Neuronal stem cell (in vitro differentiated cells): ENCODE results near the gene ACAD9.

ENCODE experiments used
- DNase-seq: peaks from one replicate; pipeline ENCODE4 v3.0.0-alpha.2; 2013; ENCODE audit warnings: low spot score
- H2AFZ ChIP-seq: one replicate; pipeline ENCODE4 v1.6.1; 2013; ENCODE audit warnings: mild to moderate bottlenecking, low read length, inconsistent platforms
- H2AK5ac ChIP-seq: 2 replicates; pipeline ENCODE4 v1.6.1; 2013; ENCODE audit warnings: low read depth, mild to moderate bottlenecking, inconsistent platforms, low read length, moderate library complexity, mixed read lengths
- H2BK120ac ChIP-seq: 2 replicates; pipeline ENCODE4 v1.6.1; 2013; ENCODE audit warnings: low read depth, mild to moderate bottlenecking, inconsistent platforms, low read length, moderate library complexity, mixed read lengths
- H2BK12ac ChIP-seq: one replicate; pipeline ENCODE4 v1.6.1; 2013; ENCODE audit warnings: low read length, inconsistent platforms
- H2BK15ac ChIP-seq: 2 replicates; pipeline ENCODE4 v1.6.1; 2013; ENCODE audit warnings: mild to moderate bottlenecking, low read length, inconsistent platforms, mixed read lengths
- H2BK5ac ChIP-seq: one replicate; pipeline ENCODE4 v1.6.1; 2013; ENCODE audit warnings: inconsistent platforms, mild to moderate bottlenecking, low read length, moderate library complexity
- H3K14ac ChIP-seq: one replicate; pipeline ENCODE4 v1.6.1; 2013; ENCODE audit warnings: low read length, inconsistent platforms
- H3K18ac ChIP-seq: 2 replicates; pipeline ENCODE4 v1.6.1; 2013; ENCODE audit warnings: low read length, inconsistent platforms
- H3K23ac ChIP-seq: 2 replicates; pipeline ENCODE4 v1.6.1; 2013; ENCODE audit warnings: low read depth, mild to moderate bottlenecking, mixed read lengths, low read length, inconsistent platforms; ENCODE audit not compliant: poor library complexity
- H3K27ac ChIP-seq: replicated peaks from 3 replicates; pipeline ENCODE4 v1.5.1; 2013; ENCODE audit warnings: low read length, inconsistent platforms
- H3K27me3 ChIP-seq, 3 experiments: 2 replicates each; pipeline ENCODE4 v1.6.1; 2013; ENCODE audit warnings: low read length in 3 of 3, mild to moderate bottlenecking in 2 of 3, inconsistent platforms in 1 of 3, low read depth in 1 of 3, mixed read lengths in 1 of 3, moderate library complexity in 1 of 3; ENCODE audit not compliant: control insufficient read depth in 3 of 3, insufficient read depth in 3 of 3
- H3K36me3 ChIP-seq, 2 donors: replicated peaks in 1 of 2; 2 replicates each; pipeline ENCODE4 v1.6.1; 2013; ENCODE audit warnings: low read length in 2 of 2; ENCODE audit not compliant: control insufficient read depth in 2 of 2, insufficient read depth in 2 of 2
- H3K4ac ChIP-seq: 2 replicates; pipeline ENCODE4 v1.6.1; 2013; ENCODE audit warnings: inconsistent platforms, mild to moderate bottlenecking, low read length, moderate library complexity
- H3K4me1 ChIP-seq, 2 donors: 1 replicate in 1 of 2; 2 replicates in 1 of 2; pipeline ENCODE4 v1.6.1; 2013; ENCODE audit warnings: low read length in 2 of 2, low read depth in 1 of 2; ENCODE audit not compliant: control insufficient read depth in 2 of 2, insufficient read depth in 1 of 2
- H3K4me2 ChIP-seq: one replicate; pipeline ENCODE4 v1.6.1; 2013; ENCODE audit warnings: mild to moderate bottlenecking, low read length, inconsistent platforms; ENCODE audit not compliant: insufficient read depth, poor library complexity, severe bottlenecking
- H3K4me3 ChIP-seq, 2 donors: 2 replicates each; pipeline ENCODE4 v1.5.1; 2013; ENCODE audit warnings: low read length in 2 of 2, mild to moderate bottlenecking in 2 of 2, inconsistent platforms in 1 of 2, moderate library complexity in 1 of 2
- H3K79me1 ChIP-seq: one replicate; pipeline ENCODE4 v1.6.1; 2013; ENCODE audit warnings: low read depth, mild to moderate bottlenecking, inconsistent platforms, low read length, moderate library complexity
- H3K9ac ChIP-seq: one replicate; pipeline ENCODE4 v1.6.1; 2013; ENCODE audit warnings: mild to moderate bottlenecking, low read depth, low read length, inconsistent platforms; ENCODE audit not compliant: poor library complexity
- H3K9me3 ChIP-seq, 2 donors: replicated peaks in 1 of 2; 2 replicates each; pipeline versions ENCODE3 to v1.6.1; 2013; ENCODE audit warnings: low read length in 2 of 2, mild to moderate bottlenecking in 2 of 2, inconsistent platforms in 1 of 2, low read depth in 1 of 2, mixed read lengths in 1 of 2, moderate library complexity in 1 of 2; ENCODE audit not compliant: control insufficient read depth in 2 of 2, insufficient read depth in 1 of 2
- H4K8ac ChIP-seq: one replicate; pipeline ENCODE4 v1.6.1; 2013; ENCODE audit warnings: low read depth, mild to moderate bottlenecking, inconsistent platforms, low read length, moderate library complexity
- H4K91ac ChIP-seq: one replicate; pipeline ENCODE4 v1.6.1; 2013; ENCODE audit warnings: low read length, low read depth, mild to moderate bottlenecking, inconsistent platforms; ENCODE audit not compliant: poor library complexity
- WGBS, 2 donors: extraction: QIAGEN DNeasy Blood & Tissue Kit; methylation state at CpG; one replicate each; pipeline ENCODE4 v1.1.7; 2013; ENCODE audit warnings: missing lambda C conversion rate in 2 of 2, mixed read lengths in 1 of 2; ENCODE audit not compliant: insufficient read length in 2 of 2, insufficient replicate concordance in 1 of 2; ENCODE audit errors: extremely low coverage in 2 of 2; 5-methylcytosine and 5-hydroxymethylcytosine counted together

Gene ACAD9

GRCh38 chr3:128867200-128868125 is 12.0 kb upstream of the ACAD9 start:
- WGBS, 2 donors = no CpG with 5 or more reads among the region's 4 CpGs
- peak overlapping the region; percentile 15 for H2AK5ac ChIP-seq
- H2BK120ac ChIP-seq = no peak overlapping the region
- DNase-seq = no peak
- no peaks in the 10 kb centered on the region for H3K27me3 ChIP-seq
- H3K14ac ChIP-seq = no peak overlapping the region
- no peak overlapping the region for H4K8ac ChIP-seq
- no peak overlapping the region for H4K91ac ChIP-seq
- peak overlapping the region; percentile 17 for H3K9ac ChIP-seq
- H3K4me3 ChIP-seq = no peak overlapping the region
- no peak overlapping the region for H3K27ac ChIP-seq
- H3K4me2 ChIP-seq = no peak overlapping the region
- H2BK15ac ChIP-seq = peak overlapping the region; percentile 27
- H3K9me3 ChIP-seq = peaks cover 0 to 2% of the 10 kb centered on the region in 2 donors
- H2BK5ac ChIP-seq = no peak overlapping the region
- no peak overlapping the region for H3K23ac ChIP-seq
- no peaks in the 10 kb centered on the region for H3K79me1 ChIP-seq
- no peak overlapping the region for H3K4ac ChIP-seq
- H3K4me1 ChIP-seq = peaks cover 7 to 12% of the 10 kb centered on the region in 2 donors
- no peaks in the 10 kb centered on the region for H3K36me3 ChIP-seq
- H2BK12ac ChIP-seq = no peak overlapping the region
- H3K18ac ChIP-seq = no peak overlapping the region
- H2AFZ ChIP-seq = no peak overlapping the region

GRCh38 chr3:128870347-128870746 is 9.1 kb upstream of the ACAD9 start:
- Histone ChIP-seq H3K79me1 (no peaks in the 10 kb centered on the region), H3K9me3 (peaks cover 0 to 2% of the 10 kb centered on the region in 2 donors), H4K8ac (no peak overlapping the region), H4K91ac (no peak overlapping the region), H2AK5ac (no peak overlapping the region), H2AFZ (no peak overlapping the region), H3K4me1 (peaks cover 0 to 3% of the 10 kb centered on the region in 2 donors), H3K18ac (no peak overlapping the region), H2BK12ac (no peak overlapping the region), H2BK5ac (no peak overlapping the region), H2BK15ac (no peak overlapping the region), H3K4me3 (peak overlapping the region in 1 of 2 donors; percentile 57), H3K14ac (no peak overlapping the region), H3K4ac (no peak overlapping the region), H2BK120ac (no peak overlapping the region), H3K36me3 (no peaks in the 10 kb centered on the region), H3K23ac (no peak overlapping the region), H3K4me2 (no peak overlapping the region), H3K27ac (no peak overlapping the region), H3K27me3 (no peaks in the 10 kb centered on the region), H3K9ac (no peak overlapping the region)
- WGBS, 2 donors = no CpG with 5 or more reads among the region's 4 CpGs
- no peak for DNase-seq

GRCh38 chr3:128872282-128872681 is 7.1 kb upstream of the ACAD9 start:
- Histone ChIP-seq H2BK5ac (no peak overlapping the region), H3K4me1 (no peaks in the 10 kb centered on the region), H3K14ac (no peak overlapping the region), H3K9ac (no peak overlapping the region), H3K4me3 (no peak overlapping the region), H2AK5ac (peak overlapping the region; percentile 29), H3K9me3 (peaks cover 0 to 2% of the 10 kb centered on the region in 2 donors), H2AFZ (no peak overlapping the region), H4K8ac (no peak overlapping the region), H2BK15ac (no peak overlapping the region), H3K27me3 (no peaks in the 10 kb centered on the region), H3K27ac (no peak overlapping the region), H3K4me2 (no peak overlapping the region), H2BK12ac (no peak overlapping the region), H3K18ac (no peak overlapping the region), H4K91ac (no peak overlapping the region), H3K36me3 (peaks cover 0 to 1% of the 10 kb centered on the region in 2 donors), H3K4ac (no peak overlapping the region), H2BK120ac (no peak overlapping the region), H3K79me1 (no peaks in the 10 kb centered on the region), H3K23ac (no peak overlapping the region)
- no CpG with 5 or more reads among the region's 4 CpGs for WGBS, 2 donors
- no peak for DNase-seq

- Histone ChIP-seq H2BK15ac (no peak overlapping the region), H4K91ac (no peak overlapping the region), H3K4me1 (no peaks in the 10 kb centered on the region), H3K4me2 (no peak overlapping the region), H3K14ac (no peak overlapping the region), H2BK5ac (no peak overlapping the region), H2AK5ac (peak overlapping the region; percentile 44), H2AFZ (no peak overlapping the region), H3K4me3 (no peak overlapping the region), H3K9me3 (peaks cover 0 to 2% of the 10 kb centered on the region in 2 donors), H3K18ac (no peak overlapping the region), H3K27ac (no peak overlapping the region), H3K79me1 (no peaks in the 10 kb centered on the region), H3K9ac (peak overlapping the region; percentile 44), H3K36me3 (peaks cover 0 to 6% of the 10 kb centered on the region in 2 donors), H3K4ac (no peak overlapping the region), H2BK120ac (no peak overlapping the region), H3K27me3 (no peaks in the 10 kb centered on the region), H3K23ac (no peak overlapping the region), H4K8ac (no peak overlapping the region), H2BK12ac (no peak overlapping the region)
- no CpG with 5 or more reads among the region's 8 CpGs for WGBS, 2 donors
- DNase-seq = no peak
Observed at GRCh38 chr3:128872744-128873143, 6.7 kb upstream of the ACAD9 start.
